ENCODE data around the gene SPINK1. TPM values are rescaled to one million over a fixed set of nuclear protein-coding genes. Genes with fewer than 3 reads are reported as not detected.
A peak's percentile ranks its signal among the peaks of the same experiment; 100 is the strongest.
"Not testable (repeated sequence)": the region's sequence is repeated elsewhere in the genome, so short reads cannot be mapped to it uniquely, and the experiment has no call there.

SPINK1 gene
- total and polyA plus RNA-seq, 2 donors (not counting 1 experiment from before 2014, with no cell fraction given), result not detected

DNA sequence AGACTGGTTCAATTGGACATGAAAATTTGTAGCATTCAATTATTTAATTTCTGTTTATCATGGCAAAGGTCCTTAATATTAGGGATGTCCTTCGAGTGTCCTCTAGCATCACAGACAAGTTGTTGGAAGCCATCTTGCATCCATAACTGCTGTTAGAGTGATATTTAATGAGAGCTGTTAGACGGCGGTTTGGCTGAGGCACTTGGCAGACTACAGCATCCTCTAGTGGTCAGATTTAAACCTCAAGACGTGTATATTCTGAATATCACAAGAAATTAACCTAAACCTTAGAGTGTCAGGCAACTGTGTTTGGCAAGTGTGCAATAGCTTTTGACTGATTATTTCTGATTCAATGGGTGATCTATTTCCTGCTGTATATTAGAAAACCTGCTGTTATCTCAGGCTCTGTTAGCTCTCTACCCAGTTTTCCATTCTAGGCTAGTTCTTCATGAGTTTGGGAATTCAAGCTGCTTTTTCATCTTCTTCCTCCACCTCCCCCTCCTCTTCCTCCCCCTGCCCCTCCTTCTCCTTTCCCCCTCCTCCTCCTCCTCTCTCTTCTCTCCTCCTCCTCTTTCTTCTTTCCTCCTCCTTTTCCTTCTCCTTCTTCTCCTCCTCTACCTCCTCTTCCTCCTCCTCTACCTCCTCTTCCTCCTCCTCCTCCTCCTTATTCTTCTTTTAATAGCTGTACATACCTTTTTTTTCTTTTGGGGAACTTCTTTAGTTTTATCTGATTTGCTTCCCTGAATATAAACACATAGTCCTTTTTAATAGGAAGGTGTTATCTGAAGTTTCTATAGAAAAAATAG is 8.6 kb downstream of the SPINK1 start:
- no peaks in the 10 kb centered on the region for H3K36me3 ChIP-seq (ENCODE audit: control insufficient read depth, insufficient read depth, low read length)
- no peak overlapping the region for H3K4me3 ChIP-seq (replicated peaks in 1 of 4; ENCODE audit: control extremely low read depth in 1 of 4, insufficient read depth in 1 of 4, low read depth in 3 of 4, low read length in 4 of 4)
- no peak for TF ChIP-seq EZH2 (IDR thresholded peaks at IDR 0.05; ENCODE audit: low read length, missing control alignments)
- TF ChIP-seq, protein P1, sequence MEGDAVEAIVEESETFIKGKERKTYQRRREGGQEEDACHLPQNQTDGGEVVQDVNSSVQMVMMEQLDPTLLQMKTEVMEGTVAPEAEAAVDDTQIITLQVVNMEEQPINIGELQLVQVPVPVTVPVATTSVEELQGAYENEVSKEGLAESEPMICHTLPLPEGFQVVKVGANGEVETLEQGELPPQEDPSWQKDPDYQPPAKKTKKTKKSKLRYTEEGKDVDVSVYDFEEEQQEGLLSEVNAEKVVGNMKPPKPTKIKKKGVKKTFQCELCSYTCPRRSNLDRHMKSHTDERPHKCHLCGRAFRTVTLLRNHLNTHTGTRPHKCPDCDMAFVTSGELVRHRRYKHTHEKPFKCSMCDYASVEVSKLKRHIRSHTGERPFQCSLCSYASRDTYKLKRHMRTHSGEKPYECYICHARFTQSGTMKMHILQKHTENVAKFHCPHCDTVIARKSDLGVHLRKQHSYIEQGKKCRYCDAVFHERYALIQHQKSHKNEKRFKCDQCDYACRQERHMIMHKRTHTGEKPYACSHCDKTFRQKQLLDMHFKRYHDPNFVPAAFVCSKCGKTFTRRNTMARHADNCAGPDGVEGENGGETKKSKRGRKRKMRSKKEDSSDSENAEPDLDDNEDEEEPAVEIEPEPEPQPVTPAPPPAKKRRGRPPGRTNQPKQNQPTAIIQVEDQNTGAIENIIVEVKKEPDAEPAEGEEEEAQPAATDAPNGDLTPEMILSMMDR (conservative IDR thresholded peaks at IDR 0.05 in 1 of 2, IDR thresholded peaks at IDR 0.05 in 1 of 2; ENCODE audit: low read depth in 1 of 2, low read length in 2 of 2), result peak; percentile 96 to 97
- no peaks in the 10 kb centered on the region for H3K27me3 ChIP-seq (ENCODE audit: control insufficient read depth, insufficient read depth, low read length)
- no peak overlapping the region for H2AFZ ChIP-seq (ENCODE audit: low read length)
- DNase-seq (ENCODE audit: low read depth in 2 of 2), result peak; percentile 59 to 85
- no peaks in the 10 kb centered on the region for H4K20me1 ChIP-seq (ENCODE audit: control insufficient read depth, extremely low read depth, insufficient read depth, low read length)
- no peaks in the 10 kb centered on the region for H3K9me3 ChIP-seq (ENCODE audit: control insufficient read depth, insufficient read depth, low read depth, low read length)
- H3K27ac ChIP-seq (ENCODE audit: insufficient read depth, low read length), result no peak overlapping the region
- no peak overlapping the region for H3K4me2 ChIP-seq (ENCODE audit: extremely low read depth, insufficient read depth, low read length)
- no peaks in the 10 kb centered on the region for H3K79me2 ChIP-seq (ENCODE audit: control insufficient read depth, insufficient read depth, low read length)
- H3K4me1 ChIP-seq (ENCODE audit: control insufficient read depth, extremely low read depth, insufficient read depth, low read length), result no peaks in the 10 kb centered on the region
- no peak overlapping the region for H3K9ac ChIP-seq (ENCODE audit: insufficient read depth, low read length)

DNA sequence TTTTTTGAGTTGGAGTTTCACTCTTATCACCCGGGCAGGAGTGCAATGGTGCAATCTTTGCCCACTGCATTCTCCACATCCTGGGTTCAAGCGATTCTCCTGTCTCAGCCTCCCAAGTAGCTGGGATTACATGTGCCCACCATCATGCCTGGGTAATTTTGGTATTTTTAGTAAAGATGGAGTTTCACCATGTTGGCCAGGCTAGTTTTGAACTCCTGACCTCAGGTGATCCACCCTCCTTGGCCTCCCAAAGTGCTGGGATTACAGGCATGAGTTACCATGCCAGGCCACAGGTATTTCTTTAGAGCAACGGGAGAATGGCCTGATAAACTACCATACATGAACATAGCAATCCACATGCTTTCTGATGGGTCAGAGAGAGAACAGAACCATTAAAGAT is 9.2 kb downstream of the SPINK1 start:
- not testable (repeated sequence) for H2AFZ ChIP-seq (ENCODE audit: low read length); H3K36me3 ChIP-seq (ENCODE audit: control insufficient read depth, insufficient read depth, low read length); H3K9me3 ChIP-seq (ENCODE audit: control insufficient read depth, insufficient read depth, low read depth, low read length); H4K20me1 ChIP-seq (ENCODE audit: control insufficient read depth, extremely low read depth, insufficient read depth, low read length); H3K27ac ChIP-seq (ENCODE audit: insufficient read depth, low read length); H3K9ac ChIP-seq (ENCODE audit: insufficient read depth, low read length); H3K27me3 ChIP-seq (ENCODE audit: control insufficient read depth, insufficient read depth, low read length); H3K4me3 ChIP-seq (replicated peaks in 1 of 4; ENCODE audit: control extremely low read depth in 1 of 4, insufficient read depth in 1 of 4, low read depth in 3 of 4, low read length in 4 of 4); DNase-seq (ENCODE audit: low read depth in 2 of 2); H3K4me1 ChIP-seq (ENCODE audit: control insufficient read depth, extremely low read depth, insufficient read depth, low read length); H3K79me2 ChIP-seq (ENCODE audit: control insufficient read depth, insufficient read depth, low read length); H3K4me2 ChIP-seq (ENCODE audit: extremely low read depth, insufficient read depth, low read length)

DNA sequence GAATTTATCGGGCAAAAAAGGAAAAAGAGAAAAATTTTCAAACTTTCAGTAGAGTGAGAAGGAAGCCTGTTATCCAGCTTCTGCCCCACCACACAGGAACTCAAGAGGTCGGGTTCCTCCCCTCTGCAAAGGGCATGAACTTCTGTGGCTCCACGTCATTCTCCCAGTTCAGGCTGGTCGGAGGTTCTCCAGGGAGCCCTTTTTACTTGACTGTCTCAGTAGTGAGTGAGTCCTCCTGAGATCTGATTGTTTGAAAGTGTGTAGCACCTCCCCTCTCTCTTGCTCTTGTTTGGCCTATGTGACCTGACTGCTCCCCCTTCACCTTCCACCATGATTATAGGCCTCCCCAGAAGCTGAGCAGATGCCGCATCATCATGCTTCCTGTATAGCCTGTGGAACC is 9.7 kb downstream of the SPINK1 start:
- H3K36me3 ChIP-seq (ENCODE audit: control insufficient read depth, insufficient read depth, low read length), result no peaks in the 10 kb centered on the region
- H3K4me1 ChIP-seq (ENCODE audit: control insufficient read depth, extremely low read depth, insufficient read depth, low read length), result no peaks in the 10 kb centered on the region
- no peak overlapping the region for H3K9ac ChIP-seq (ENCODE audit: insufficient read depth, low read length)
- DNase-seq (ENCODE audit: low read depth in 2 of 2), result no peak
- H3K4me2 ChIP-seq (ENCODE audit: extremely low read depth, insufficient read depth, low read length), result no peak overlapping the region
- no peak overlapping the region for H3K4me3 ChIP-seq (replicated peaks in 1 of 4; ENCODE audit: control extremely low read depth in 1 of 4, insufficient read depth in 1 of 4, low read depth in 3 of 4, low read length in 4 of 4)
- no peak for TF ChIP-seq EZH2 (IDR thresholded peaks at IDR 0.05; ENCODE audit: low read length, missing control alignments)
- TF ChIP-seq, protein P1 (conservative IDR thresholded peaks at IDR 0.05 in 1 of 2, IDR thresholded peaks at IDR 0.05 in 1 of 2; ENCODE audit: low read depth in 1 of 2, low read length in 2 of 2), result no peak
- no peaks in the 10 kb centered on the region for H4K20me1 ChIP-seq (ENCODE audit: control insufficient read depth, extremely low read depth, insufficient read depth, low read length)
- no peaks in the 10 kb centered on the region for H3K27me3 ChIP-seq (ENCODE audit: control insufficient read depth, insufficient read depth, low read length)
- H3K27ac ChIP-seq (ENCODE audit: insufficient read depth, low read length), result no peak overlapping the region
- H2AFZ ChIP-seq (ENCODE audit: low read length), result no peak overlapping the region
- H3K79me2 ChIP-seq (ENCODE audit: control insufficient read depth, insufficient read depth, low read length), result no peaks in the 10 kb centered on the region
- H3K9me3 ChIP-seq (ENCODE audit: control insufficient read depth, insufficient read depth, low read depth, low read length), result no peaks in the 10 kb centered on the region

Measured in fibroblast of lung (primary cell).